Immature natural killer cell (primary cell): Measurements from ENCODE around the gene SNIP1. TPM values are rescaled to one million over a fixed set of nuclear protein-coding genes. Genes with fewer than 3 reads are reported as not detected.
"Not testable (repeated sequence)": the region's sequence is repeated elsewhere in the genome, so short reads cannot be mapped to it uniquely, and the experiment has no call there.

Experiments used
- DNase-seq, 3 donors: peaks; one replicate each; pipeline ENCODE4 v3.0.0; 2022; ENCODE audit warnings: mixed read lengths in 1 of 3
- H3K27ac Mint-ChIP-seq, 6 donors: one replicate each; pipeline ENCODE4 v1.8.0; 2020; ENCODE audit warnings: mixed read lengths in 6 of 6, mild to moderate bottlenecking in 5 of 6, inconsistent platforms in 4 of 6, moderate library complexity in 3 of 6
- H3K27me3 Mint-ChIP-seq, 3 donors: one replicate each; pipeline ENCODE4 v1.8.0; 2020 to 2021; ENCODE audit warnings: low read depth in 3 of 3, mild to moderate bottlenecking in 3 of 3, mixed read lengths in 3 of 3, moderate library complexity in 3 of 3, inconsistent platforms in 1 of 3
- H3K36me3 Mint-ChIP-seq, 3 donors: one replicate each; pipeline ENCODE4 v1.8.0; 2020; ENCODE audit warnings: mixed read lengths in 3 of 3, inconsistent platforms in 2 of 3, mild to moderate bottlenecking in 2 of 3
- H3K4me1 Mint-ChIP-seq, 2 donors: one replicate each; pipeline ENCODE4 v1.8.0; 2020; ENCODE audit warnings: inconsistent platforms in 2 of 2, mild to moderate bottlenecking in 2 of 2, mixed read lengths in 2 of 2, moderate library complexity in 1 of 2
- H3K4me3 Mint-ChIP-seq, 5 donors: one replicate each; pipeline ENCODE4 v1.8.0; 2020; ENCODE audit warnings: mild to moderate bottlenecking in 5 of 5, mixed read lengths in 5 of 5, inconsistent platforms in 3 of 5, moderate library complexity in 3 of 5
- H3K9me3 Mint-ChIP-seq, 6 donors: one replicate each; pipeline ENCODE4 v1.8.0; 2020; ENCODE audit warnings: mild to moderate bottlenecking in 6 of 6, mixed read lengths in 6 of 6, inconsistent platforms in 4 of 6, moderate library complexity in 3 of 6
- polyA plus RNA-seq, 3 donors: library from polyadenylated mRNA; unstranded; fragments of 300-500 nt; fragmentation: Illumina TruSeq; gene quantifications; one replicate each; pipeline ENCODE4 v1.2.3, GENCODE V29; 2021

Gene SNIP1
- polyA plus RNA-seq, result 10 to 100 TPM in 1 of 3 donors, 1 to 10 TPM in 2; 2.1 to 10.8 (median 3.2) TPM

- Mint-ChIP-seq H3K27ac (peak within 1 kb of the TSS; percentile 94 to 100 (median 98)), H3K4me1 (peaks cover 34 to 45% of the 10 kb centered on the region in 2 donors), H3K4me3 (peak within 1 kb of the TSS; percentile 97 to 100 (median 99)), H3K36me3 (peaks cover under 1 to 6% (median 3%) of the 10 kb centered on the region in 3 donors), H3K9me3 (no peaks in the 10 kb centered on the region), H3K27me3 (peaks cover 5 to 9% (median 8%) of the 10 kb centered on the region in 3 donors)
- peak; percentile 87 to 91 (median 89) for DNase-seq
Measured at GRCh38 chr1:37553927-37554808, at the start of gene SNIP1. Gene SNIP1 (minus strand): TSS chr1:37554293. CDS start chr1:37554229, 64 bp downstream.

GRCh38 chr1:37602750-37603694, 48.9 kb upstream of the SNIP1 start:
- Mint-ChIP-seq H3K4me1 (no peaks in the 10 kb centered on the region), H3K4me3 (no peak overlapping the region), H3K9me3 (no peaks in the 10 kb centered on the region), H3K27me3 (peaks cover 0 to 6% (median 2%) of the 10 kb centered on the region in 3 donors), H3K27ac (peak overlapping the region in 1 of 6 donors; percentile 67), H3K36me3 (no peaks in the 10 kb centered on the region)
- DNase-seq, result peak; percentile 20 to 31 (median 21)

- no peak overlapping the region for H3K27ac Mint-ChIP-seq
- peaks cover 0 to 6% (median 2%) of the 10 kb centered on the region in 3 donors for H3K27me3 Mint-ChIP-seq
- H3K4me3 Mint-ChIP-seq, result no peak overlapping the region
- no peaks in the 10 kb centered on the region for H3K36me3 Mint-ChIP-seq
- DNase-seq, result no peak
- no peaks in the 10 kb centered on the region for H3K9me3 Mint-ChIP-seq
- H3K4me1 Mint-ChIP-seq, result peaks cover 2 to 4% of the 10 kb centered on the region in 2 donors
Measured at GRCh38 chr1:37601441-37601840, 47.3 kb upstream of the SNIP1 start.

- Mint-ChIP-seq H3K36me3 (no peaks in the 10 kb centered on the region), H3K4me1 (peaks cover 16 to 19% of the 10 kb centered on the region in 2 donors), H3K9me3 (no peaks in the 10 kb centered on the region), H3K4me3 (no peak overlapping the region), H3K27me3 (peaks cover 0 to 11% (median 7%) of the 10 kb centered on the region in 3 donors), H3K27ac (no peak overlapping the region)
- no peak for DNase-seq
Measured at GRCh38 chr1:37599940-37600339, 45.8 kb upstream of the SNIP1 start.

- peaks cover 23 to 42% of the 10 kb centered on the region in 2 donors for H3K4me1 Mint-ChIP-seq
Measured at GRCh38 chr1:37596182-37596667, 42.1 kb upstream of the SNIP1 start.

GRCh38 chr1:37595440-37596181, 41.5 kb upstream of the SNIP1 start, which contains the start of gene GNL2:
Gene GNL2 (minus strand): TSS chr1:37595937. CDS start chr1:37595822, 115 bp downstream.
- peak within 1 kb of the TSS; percentile 98 to 100 (median 100) for H3K27ac Mint-ChIP-seq
- peaks cover 23 to 47% of the 10 kb centered on the region in 2 donors for H3K4me1 Mint-ChIP-seq
- peak within 1 kb of the TSS; percentile 99 to 100 (median 100) for H3K4me3 Mint-ChIP-seq
- peaks cover 0 to 10% (median 9%) of the 10 kb centered on the region in 3 donors for H3K36me3 Mint-ChIP-seq
- peaks cover 0 to 9% (median 6%) of the 10 kb centered on the region in 3 donors for H3K27me3 Mint-ChIP-seq
- H3K9me3 Mint-ChIP-seq, result no peaks in the 10 kb centered on the region
- peak; percentile 97 to 99 (median 98) for DNase-seq

More at GRCh38 chr1:37596182-37596667, 42.1 kb upstream of the SNIP1 start:
- H3K27me3 Mint-ChIP-seq, result peaks cover 0 to 9% (median 6%) of the 10 kb centered on the region in 3 donors
- peak overlapping the region; percentile 99 to 100 (median 100) for H3K4me3 Mint-ChIP-seq
- peaks cover 0 to 4% (median 3%) of the 10 kb centered on the region in 3 donors for H3K36me3 Mint-ChIP-seq
- H3K27ac Mint-ChIP-seq, result peak overlapping the region; percentile 98 to 100 (median 100)
- no peak for DNase-seq
- H3K9me3 Mint-ChIP-seq, result no peaks in the 10 kb centered on the region

- H3K4me3 Mint-ChIP-seq, result peak overlapping the region in 2 of 5 donors; percentile 15 to 44
- no peaks in the 10 kb centered on the region for H3K9me3 Mint-ChIP-seq
- H3K27ac Mint-ChIP-seq, result peak overlapping the region in 2 of 6 donors; percentile 39 to 71
- peaks cover 23 to 47% of the 10 kb centered on the region in 2 donors for H3K4me1 Mint-ChIP-seq
- DNase-seq, result no peak
- peaks cover 2 to 9% (median 6%) of the 10 kb centered on the region in 3 donors for H3K27me3 Mint-ChIP-seq
- peaks cover 0 to 20% (median 15%) of the 10 kb centered on the region in 3 donors for H3K36me3 Mint-ChIP-seq
Measured at GRCh38 chr1:37593726-37594125, 39.6 kb upstream of the SNIP1 start.

GRCh38 chr1:37588939-37589338, 34.8 kb upstream of the SNIP1 start:
- no peak for DNase-seq
- H3K4me3 Mint-ChIP-seq, result no peak overlapping the region
- peaks cover 0 to 2% (median 0%) of the 10 kb centered on the region in 3 donors for H3K27me3 Mint-ChIP-seq
- no peak overlapping the region for H3K27ac Mint-ChIP-seq
- no peaks in the 10 kb centered on the region for H3K9me3 Mint-ChIP-seq
- peaks cover 4 to 53% (median 31%) of the 10 kb centered on the region in 3 donors for H3K36me3 Mint-ChIP-seq
- peaks cover under 1 to 19% of the 10 kb centered on the region in 2 donors for H3K4me1 Mint-ChIP-seq

- peaks cover 10 to 66% (median 34%) of the 10 kb centered on the region in 3 donors for H3K36me3 Mint-ChIP-seq
- DNase-seq, H3K4me3 Mint-ChIP-seq, H3K9me3 Mint-ChIP-seq, H3K27ac Mint-ChIP-seq, H3K4me1 Mint-ChIP-seq, H3K27me3 Mint-ChIP-seq: not testable (repeated sequence)
Measured at GRCh38 chr1:37584544-37584943, 30.5 kb upstream of the SNIP1 start.

GRCh38 chr1:37575692-37576091, 21.6 kb upstream of the SNIP1 start:
- H3K27ac Mint-ChIP-seq, result peak overlapping the region in 1 of 6 donors; percentile 31

GRCh38 chr1:37574834-37575480, 20.9 kb upstream of the SNIP1 start:
- H3K27me3 Mint-ChIP-seq, result no peaks in the 10 kb centered on the region
- H3K36me3 Mint-ChIP-seq, result peaks cover 36 to 74% (median 51%) of the 10 kb centered on the region in 3 donors
- no peak overlapping the region for H3K27ac Mint-ChIP-seq
- no peaks in the 10 kb centered on the region for H3K4me1 Mint-ChIP-seq
- no peak overlapping the region for H3K4me3 Mint-ChIP-seq
- H3K9me3 Mint-ChIP-seq, result no peaks in the 10 kb centered on the region
- DNase-seq, result no peak

More at GRCh38 chr1:37575692-37576091, 21.6 kb upstream of the SNIP1 start:
- no peak for DNase-seq
- H3K9me3 Mint-ChIP-seq, result no peaks in the 10 kb centered on the region
- H3K27me3 Mint-ChIP-seq, result no peaks in the 10 kb centered on the region
- H3K36me3 Mint-ChIP-seq, result peaks cover 35 to 78% (median 49%) of the 10 kb centered on the region in 3 donors
- H3K4me3 Mint-ChIP-seq, result no peak overlapping the region
- no peaks in the 10 kb centered on the region for H3K4me1 Mint-ChIP-seq
